Measurements from ENCODE around the gene B4GALT1. TPM values are rescaled to one million over a fixed set of nuclear protein-coding genes. Genes with fewer than 3 reads are reported as not detected.

B4GALT1 gene
- total and polyA plus RNA-seq, 2 of the 8 experiments (the other 6 are each of a cell fraction or from before 2014, with no cell fraction given) = 12.8 to 18.2 TPM

- peaks cover 4% of the 10 kb centered on the region; the same call in 1 of the 2 replicates for H3K23me2 ChIP-seq (ENCODE audit: low read depth, low read length)
- H3K18ac ChIP-seq (ENCODE audit: extremely low read depth, low read length) = no peak overlapping the region
- no peak overlapping the region for H3K27ac ChIP-seq (ENCODE audit: low read depth, low read length)
- no peaks in the 10 kb centered on the region for H3K36me3 ChIP-seq (ENCODE audit: control insufficient read depth in 2 of 4, insufficient read depth in 4 of 4, low read length in 3 of 4)
- H3K4me1 ChIP-seq (replicated peaks in 1 of 4; ENCODE audit: control insufficient read depth in 3 of 4, insufficient read depth in 4 of 4, low read length in 3 of 4) = peaks cover 0 to 4% (median 1%) of the 10 kb centered on the region in 4 experiments; a peak in 1 of 7 replicates
- FAIRE-seq (no peak), DNase-seq (ENCODE audit: low read depth in 1 of 2, low spot score in 2 of 2) (no peak)
- no peaks in the 10 kb centered on the region for H3K79me2 ChIP-seq (ENCODE audit: control insufficient read depth in 1 of 2, insufficient read depth in 2 of 2, low read length in 2 of 2)
- H3K9ac ChIP-seq (replicated peaks in 1 of 4; ENCODE audit: extremely low read depth in 1 of 4, low read depth in 3 of 4, low read length in 3 of 4) = 0 out of 7 replicates have a peak overlapping the region, but pooled peaks of 1 of the 4 experiments have one; percentile 13
- H2BK5ac ChIP-seq (ENCODE audit: low read depth, low read length) = no peak overlapping the region
- no peak overlapping the region for H2BK15ac ChIP-seq (ENCODE audit: low read length)
- TF ChIP-seq SP1 (IDR thresholded peaks at IDR 0.05; ENCODE audit: low read depth, low read length) = no peak
- TF ChIP-seq PHF8 (conservative IDR thresholded peaks at IDR 0.05; ENCODE audit: low read depth, low read length) = no peak
- TF ChIP-seq EP300 (IDR thresholded peaks at IDR 0.05; ENCODE audit: borderline replicate concordance in 1 of 2, low read depth in 2 of 2, low read length in 2 of 2) = no peak
- no peak for TF ChIP-seq TAF1 (IDR thresholded peaks at IDR 0.05; ENCODE audit: low read depth, low read length)
- TF ChIP-seq FOSL1 (IDR thresholded peaks at IDR 0.05; ENCODE audit: insufficient read depth, low read depth, low read length) = no peak
- no peak for TF ChIP-seq TBP (IDR thresholded peaks at IDR 0.05; ENCODE audit: low read depth, low read length)
- TF ChIP-seq ASH2L (IDR thresholded peaks at IDR 0.05; ENCODE audit: low read length) = no peak
- 75% methylated on average over 8 of the region's 8 CpGs; no CpG with 5 or more reads in 1 of the 2 experiments for WGBS, 2 experiments (ENCODE audit: extremely low coverage in 1 of 2, insufficient coverage in 1 of 2, insufficient read length in 1 of 2, insufficient replicate concordance in 2 of 2, low coverage in 1 of 2, low lambda C conversion rate in 2 of 2, missing lambda C conversion rate in 1 of 2)
- no peak overlapping the region for H3K23ac ChIP-seq (ENCODE audit: insufficient read length)
- H2BK12ac ChIP-seq (ENCODE audit: low read depth, low read length) = no peak overlapping the region
- H3K4me2 ChIP-seq (ENCODE audit: insufficient read depth in 1 of 2, low read depth in 2 of 2, low read length in 2 of 2) = no peak overlapping the region
- H3K4ac ChIP-seq (replicated peaks; ENCODE audit: insufficient read length, low read depth, low read length) = no peak overlapping the region
- H4K8ac ChIP-seq (ENCODE audit: extremely low read depth, insufficient read depth, low read length) = no peak overlapping the region
- H3K27me3 ChIP-seq (replicated peaks in 1 of 4; ENCODE audit: control insufficient read depth in 3 of 4, extremely low read depth in 1 of 4, insufficient read depth in 3 of 4, low read length in 3 of 4) = peaks cover 0 to 15% (median 5%) of the 10 kb centered on the region in 4 experiments; a peak in 4 of 7 replicates
- ChIA-PET CTCF (ENCODE audit: partially characterized antibody) (interaction anchor here (0.7 to 2.5 kb wide), 7 partner anchors 10 to 61 kb away, joined by 3 to 11 read pairs (median 3); no protein-coding TSS in a partner anchor), POLR2A (ENCODE audit: partially characterized antibody) (interaction anchor here (0.7 to 1.4 kb wide), 2 partner anchors 17 to 48 kb away, joined by 3 read pairs; no protein-coding TSS in a partner anchor)
- H4K5ac ChIP-seq (ENCODE audit: insufficient read length, low read depth, low read length) = no peak overlapping the region
- H3K79me1 ChIP-seq (ENCODE audit: low read depth, low read length) = no peaks in the 10 kb centered on the region
- H2BK120ac ChIP-seq (replicated peaks; ENCODE audit: low read depth, low read length) = no peak overlapping the region
- no peak overlapping the region for H4K91ac ChIP-seq (replicated peaks; ENCODE audit: insufficient read length, low read length)
- no peak overlapping the region for H3K56ac ChIP-seq (replicated peaks; ENCODE audit: insufficient read length, low read depth, low read length)
- H3K4me3 ChIP-seq (ENCODE audit: extremely low read depth in 1 of 4, insufficient read depth in 2 of 4, low read depth in 3 of 4, low read length in 4 of 4) = no peak overlapping the region
- no peaks in the 10 kb centered on the region for H4K20me1 ChIP-seq (replicated peaks in 1 of 2; ENCODE audit: control insufficient read depth in 1 of 2, insufficient read depth in 2 of 2, low read length in 2 of 2)
- no peaks in the 10 kb centered on the region for H3K9me3 ChIP-seq (ENCODE audit: insufficient read depth in 2 of 2, low read depth in 1 of 2, low read length in 1 of 2)
- peak overlapping the region; percentile 2; the same call in 1 of the 2 replicates for H2AFZ ChIP-seq (ENCODE audit: low read length)
- H3K14ac ChIP-seq (ENCODE audit: insufficient read length) = no peak overlapping the region
- H2BK20ac ChIP-seq (ENCODE audit: low read length) = no peak overlapping the region
- no peak overlapping the region for H2AK5ac ChIP-seq (ENCODE audit: low read depth, low read length)
Measured at GRCh38 chr9:33172256-33173238, 5.4 kb upstream of the B4GALT1 start.
